ENCODE measurements around the gene TIMP3. TPM values are rescaled to one million over a fixed set of nuclear protein-coding genes. Genes with fewer than 3 reads are reported as not detected.

The TIMP3 gene
- total RNA-seq, 1 experiment from 2014 or later, result 0.87 TPM

DNA sequence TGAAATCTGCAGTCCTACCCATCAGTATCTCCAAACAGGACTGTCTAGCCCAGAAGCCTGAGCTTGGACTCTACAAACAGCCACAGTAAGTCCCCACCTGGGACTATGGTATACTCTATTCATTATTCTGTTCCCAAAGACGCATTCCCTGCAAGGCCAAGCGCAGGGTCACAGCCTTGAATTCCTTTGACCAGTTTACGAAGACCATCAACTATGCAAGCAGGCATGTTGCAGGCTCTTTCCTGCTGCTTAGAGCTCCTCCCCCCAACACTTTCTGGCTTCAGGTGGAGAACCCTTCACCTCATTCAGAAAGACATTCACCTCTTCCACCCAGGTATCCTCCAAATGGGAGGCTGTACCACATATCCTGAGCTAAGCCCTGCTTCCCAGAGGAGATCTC, 62.5 kb downstream of the TIMP3 start:
- Histone ChIP-seq H3K27me3 (ENCODE audit: insufficient read depth, low read length) (no peaks in the 10 kb centered on the region), H3K18ac (ENCODE audit: insufficient read length, low read depth, low read length) (no peak overlapping the region), H2AFZ (ENCODE audit: low read length) (no peak overlapping the region), H3K27ac (ENCODE audit: insufficient read length, low read depth, low read length) (no peak overlapping the region), H3T11ph (ENCODE audit: low read length) (no peak overlapping the region), H2BK120ac (ENCODE audit: low read depth, low read length, poor library complexity, severe bottlenecking) (no peak overlapping the region), H4K8ac (replicated peaks; ENCODE audit: insufficient read length, low read depth, low read length) (no peak overlapping the region), H2BK15ac (ENCODE audit: low read depth, low read length) (no peak overlapping the region), H4K5ac (ENCODE audit: insufficient read length, low read depth, low read length) (no peak overlapping the region), H3K4me2 (ENCODE audit: insufficient read depth, insufficient read length, low read length) (no peak overlapping the region), H3K23ac (ENCODE audit: insufficient read length, low read depth, low read length) (no peak overlapping the region), H3K79me1 (ENCODE audit: insufficient read depth, low read depth, low read length, poor library complexity, severe bottlenecking) (no peaks in the 10 kb centered on the region), H3K56ac (ENCODE audit: insufficient read length, low read depth, low read length) (no peak overlapping the region), H3K4ac (ENCODE audit: low read depth, low read length) (no peak overlapping the region), H3K9me3 (ENCODE audit: control insufficient read depth, low read depth, low read length) (no peaks in the 10 kb centered on the region), H4K20me1 (ENCODE audit: control insufficient read depth, insufficient read depth, insufficient read length) (no peaks in the 10 kb centered on the region), H2BK5ac (ENCODE audit: insufficient read length, low read length) (no peak overlapping the region), H3K14ac (ENCODE audit: insufficient read depth, low read length) (no peak overlapping the region), H2BK20ac (ENCODE audit: low read depth, low read length, poor library complexity, severe bottlenecking) (no peak overlapping the region), H3K4me1 (ENCODE audit: insufficient read depth, low read length) (no peaks in the 10 kb centered on the region), H2BK12ac (ENCODE audit: insufficient read length, low read depth, low read length) (no peak overlapping the region), H3K79me2 (ENCODE audit: insufficient read depth, low read length) (no peaks in the 10 kb centered on the region), H4K91ac (ENCODE audit: insufficient read length, low read depth, low read length) (no peak overlapping the region), H3K23me2 (ENCODE audit: insufficient read length, low read depth, low read length, poor library complexity, severe bottlenecking) (no peaks in the 10 kb centered on the region), H3K9ac (ENCODE audit: extremely low read depth, insufficient read length, low read length) (no peak overlapping the region), H2AK5ac (ENCODE audit: insufficient read length, low read length) (no peak overlapping the region)
- DNase-seq, result no peak
- H3K4me3 Mint-ChIP-seq, result no peak overlapping the region
- no CpG with 5 or more reads among the region's 3 CpGs for WGBS (ENCODE audit: extremely low coverage, insufficient read length, low lambda C conversion rate)
- peaks cover 2 to 85% (median 73%) of the 10 kb centered on the region in 3 experiments; a peak in 5 of 7 replicates for H3K36me3 Mint-ChIP-seq (ENCODE audit: insufficient read depth in 1 of 3, low read depth in 3 of 3)
- no peaks in the 10 kb centered on the region for H3K4me1 Mint-ChIP-seq
- TF ChIP-seq, protein P1, sequence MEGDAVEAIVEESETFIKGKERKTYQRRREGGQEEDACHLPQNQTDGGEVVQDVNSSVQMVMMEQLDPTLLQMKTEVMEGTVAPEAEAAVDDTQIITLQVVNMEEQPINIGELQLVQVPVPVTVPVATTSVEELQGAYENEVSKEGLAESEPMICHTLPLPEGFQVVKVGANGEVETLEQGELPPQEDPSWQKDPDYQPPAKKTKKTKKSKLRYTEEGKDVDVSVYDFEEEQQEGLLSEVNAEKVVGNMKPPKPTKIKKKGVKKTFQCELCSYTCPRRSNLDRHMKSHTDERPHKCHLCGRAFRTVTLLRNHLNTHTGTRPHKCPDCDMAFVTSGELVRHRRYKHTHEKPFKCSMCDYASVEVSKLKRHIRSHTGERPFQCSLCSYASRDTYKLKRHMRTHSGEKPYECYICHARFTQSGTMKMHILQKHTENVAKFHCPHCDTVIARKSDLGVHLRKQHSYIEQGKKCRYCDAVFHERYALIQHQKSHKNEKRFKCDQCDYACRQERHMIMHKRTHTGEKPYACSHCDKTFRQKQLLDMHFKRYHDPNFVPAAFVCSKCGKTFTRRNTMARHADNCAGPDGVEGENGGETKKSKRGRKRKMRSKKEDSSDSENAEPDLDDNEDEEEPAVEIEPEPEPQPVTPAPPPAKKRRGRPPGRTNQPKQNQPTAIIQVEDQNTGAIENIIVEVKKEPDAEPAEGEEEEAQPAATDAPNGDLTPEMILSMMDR (conservative IDR thresholded peaks at IDR 0.05), result no peak
- H3K27ac Mint-ChIP-seq, result no peak overlapping the region
- H3K27me3 Mint-ChIP-seq (ENCODE audit: low read depth), result no peaks in the 10 kb centered on the region
- no peaks in the 10 kb centered on the region for H3K9me3 Mint-ChIP-seq
